Ishikawa (cell line): Measurements from ENCODE around the gene BUD13.

Experiments used
- CEBPB ChIP-seq: IDR thresholded peaks from 2 replicates; pipeline ENCODE4 v1.6.1; 2012
- CREB1 ChIP-seq: IDR thresholded peaks from 2 replicates; pipeline ENCODE4 v1.6.1; 2012; ENCODE audit warnings: low read depth
- EGR1 ChIP-seq: IDR thresholded peaks from 2 replicates; pipeline ENCODE4 v1.6.1; 2012
- EP300 ChIP-seq: IDR thresholded peaks from 2 replicates; pipeline ENCODE4 v1.6.1; 2012; ENCODE audit warnings: borderline replicate concordance
- FOXM1 ChIP-seq: IDR thresholded peaks from 2 replicates; pipeline ENCODE4 v1.6.1; 2012; ENCODE audit warnings: low read depth, borderline replicate concordance
- MAX ChIP-seq: IDR thresholded peaks from 2 replicates; pipeline ENCODE4 v1.6.1; 2012
- NFIC ChIP-seq: IDR thresholded peaks from 2 replicates; pipeline ENCODE4 v1.6.1; 2012
- RAD21 ChIP-seq: IDR thresholded peaks from 2 replicates; pipeline ENCODE4 v1.6.1; 2012; ENCODE audit warnings: low read depth
- REST ChIP-seq: IDR thresholded peaks from 2 replicates; pipeline ENCODE4 v1.6.1; 2012; ENCODE audit warnings: low read depth, mild to moderate bottlenecking
- TAF1 ChIP-seq: IDR thresholded peaks from 2 replicates; pipeline ENCODE4 v1.6.1; 2012; ENCODE audit warnings: low read depth, mild to moderate bottlenecking
- TCF12 ChIP-seq: IDR thresholded peaks from 2 replicates; pipeline ENCODE4 v1.6.1; 2012; ENCODE audit warnings: low read depth
- TEAD4 ChIP-seq: IDR thresholded peaks from 2 replicates; pipeline ENCODE4 v1.6.1; 2012
- USF1 ChIP-seq: IDR thresholded peaks from 2 replicates; pipeline ENCODE4 v1.6.1; 2012
- YY1 ChIP-seq: IDR thresholded peaks from 2 replicates; pipeline ENCODE4 v1.6.1; 2012; ENCODE audit warnings: low read depth
- ZBTB7A ChIP-seq: IDR thresholded peaks from 2 replicates; pipeline ENCODE4 v1.6.1; 2012; ENCODE audit warnings: low read depth

Gene BUD13

GRCh38 chr11:116710762-116711161 lies 62.0 kb downstream of the BUD13 start:
- no peak for TF ChIP-seq YY1
- no peak for TF ChIP-seq REST
- TF ChIP-seq MAX, result no peak
- TF ChIP-seq TAF1, result no peak
- no peak for TF ChIP-seq EP300

GRCh38 chr11:116710001-116710674 lies 62.6 kb downstream of the BUD13 start:
- TF ChIP-seq EP300 (no peak), TAF1 (no peak), CREB1 (no peak), YY1 (no peak), USF1 (no peak)

GRCh38 chr11:116707746-116708145 lies 65.0 kb downstream of the BUD13 start:
- TF ChIP-seq EGR1 (no peak), REST (no peak), FOXM1 (no peak), NFIC (no peak), CREB1 (no peak), TEAD4 (no peak), MAX (no peak), RAD21 (no peak), YY1 (no peak), TCF12 (no peak), TAF1 (no peak), ZBTB7A (no peak), CEBPB (no peak), USF1 (no peak), EP300 (no peak)

- TF ChIP-seq TEAD4 (0 out of 2 replicates have a peak, but pooled peaks have one; percentile 16), NFIC (no peak), RAD21 (no peak), ZBTB7A (no peak), CREB1 (no peak), CEBPB (peak; percentile 75), EGR1 (no peak), USF1 (no peak), YY1 (no peak), REST (peak; percentile 53), FOXM1 (no peak), EP300 (no peak), TCF12 (no peak), MAX (peak; percentile 45; the same call in 1 of the 2 replicates), TAF1 (no peak)
Measured at GRCh38 chr11:116707161-116707629, 65.6 kb downstream of the BUD13 start.
